A204.1 (cell line): Measurements from ENCODE around the gene RFX2.
"Not testable (repeated sequence)": the region's sequence is repeated elsewhere in the genome, so short reads cannot be mapped to it uniquely, and the experiment has no call there.

Experiments
- FAIRE-seq: peaks from 2 replicates; lab custom pipeline; 2012; peaks lifted over from hg19 to GRCh38; lab: Jason Lieb, UNC

RFX2 gene

DNA sequence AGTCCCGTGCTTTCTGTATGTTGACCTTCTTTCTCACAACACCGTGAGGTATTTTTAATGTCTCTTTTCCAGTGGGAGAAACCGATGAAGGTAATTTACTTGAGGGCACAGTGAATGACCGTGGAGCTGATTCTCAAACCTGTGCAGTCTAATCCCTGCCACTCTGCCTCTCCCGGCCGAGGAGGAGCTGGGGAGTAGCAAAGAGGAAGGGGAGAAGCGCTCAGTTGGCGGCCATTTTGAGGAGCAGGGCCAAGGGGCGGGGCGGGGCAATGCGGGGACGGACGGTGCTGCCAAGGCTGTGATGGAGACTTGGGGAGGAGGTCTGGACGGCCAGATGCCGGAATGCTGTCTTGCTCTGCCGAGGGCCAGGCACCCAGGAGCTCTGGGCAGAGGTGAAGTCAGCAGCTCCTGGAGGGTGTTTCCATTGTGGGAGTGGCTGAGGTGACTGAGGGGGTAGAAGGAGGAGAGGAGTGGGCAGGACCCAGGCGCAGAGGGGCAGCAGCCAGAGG, 120.0 kb downstream of the RFX2 start:
- no peak for FAIRE-seq

DNA sequence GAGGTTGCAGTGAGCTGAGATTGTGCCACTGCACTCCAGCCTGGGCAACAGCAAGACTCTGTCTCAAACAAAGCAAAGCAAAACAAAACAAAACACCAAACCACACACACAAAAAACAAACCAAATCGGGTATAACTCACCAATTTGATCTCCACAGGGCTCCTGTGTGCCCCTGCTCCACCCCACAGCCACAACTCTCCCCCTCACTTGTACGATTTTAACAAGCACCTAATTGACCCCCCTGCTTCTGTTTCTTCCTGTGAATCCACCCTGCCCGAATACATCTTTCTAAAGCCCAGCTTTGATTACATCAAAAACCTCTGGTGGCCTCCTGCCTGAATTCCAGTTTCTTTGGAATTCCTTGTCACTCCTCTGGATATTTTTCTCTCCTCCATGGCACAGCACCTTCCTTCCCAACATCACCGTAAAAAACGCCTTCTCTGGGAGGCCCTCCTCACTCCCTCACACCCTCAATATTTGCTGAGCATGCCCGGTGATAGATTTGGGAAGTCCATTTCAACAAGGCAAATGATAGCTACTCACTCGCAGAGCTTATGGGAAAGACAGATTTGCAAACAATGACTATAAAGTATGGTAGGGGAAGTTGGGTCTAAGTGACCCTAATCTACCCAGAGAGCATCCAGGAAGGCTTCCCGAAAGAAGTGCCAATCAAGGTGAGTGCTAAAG, 120.8 kb downstream of the RFX2 start:
- FAIRE-seq: no peak

- no peak for FAIRE-seq
Observed at GRCh38 chr19:5988517-5989387, 121.5 kb downstream of the RFX2 start.

- peak; percentile 79 for FAIRE-seq
Observed at GRCh38 chr19:5987077-5987818, 123.1 kb downstream of the RFX2 start.

DNA sequence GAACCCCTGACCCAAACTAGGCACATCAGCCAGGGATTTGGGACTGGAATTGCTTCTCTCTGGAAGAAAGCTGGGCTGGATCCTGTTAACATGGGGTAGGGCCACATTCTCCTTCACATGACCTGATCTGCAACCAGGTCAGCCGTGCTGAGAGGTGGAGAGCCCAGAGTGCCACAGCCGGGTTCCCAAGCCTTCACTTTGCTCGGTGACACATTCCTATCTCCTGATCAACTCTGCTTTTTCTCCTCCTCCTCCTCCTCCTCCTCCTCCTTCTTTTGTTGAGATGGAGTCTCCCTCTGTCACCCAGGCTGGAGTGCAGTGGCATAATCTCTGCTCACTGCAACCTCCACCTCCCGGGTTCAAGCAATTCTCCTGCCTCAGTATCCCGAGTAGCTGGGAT, 124.5 kb downstream of the RFX2 start:
- not testable (repeated sequence) for FAIRE-seq

- no peak for FAIRE-seq
Observed at GRCh38 chr19:5985098-5985783, 125.1 kb downstream of the RFX2 start.

GRCh38 chr19:5984600-5984999, 125.7 kb downstream of the RFX2 start:
- no peak for FAIRE-seq

GRCh38 chr19:5983367-5983955, 126.8 kb downstream of the RFX2 start:
- no peak for FAIRE-seq

DNA sequence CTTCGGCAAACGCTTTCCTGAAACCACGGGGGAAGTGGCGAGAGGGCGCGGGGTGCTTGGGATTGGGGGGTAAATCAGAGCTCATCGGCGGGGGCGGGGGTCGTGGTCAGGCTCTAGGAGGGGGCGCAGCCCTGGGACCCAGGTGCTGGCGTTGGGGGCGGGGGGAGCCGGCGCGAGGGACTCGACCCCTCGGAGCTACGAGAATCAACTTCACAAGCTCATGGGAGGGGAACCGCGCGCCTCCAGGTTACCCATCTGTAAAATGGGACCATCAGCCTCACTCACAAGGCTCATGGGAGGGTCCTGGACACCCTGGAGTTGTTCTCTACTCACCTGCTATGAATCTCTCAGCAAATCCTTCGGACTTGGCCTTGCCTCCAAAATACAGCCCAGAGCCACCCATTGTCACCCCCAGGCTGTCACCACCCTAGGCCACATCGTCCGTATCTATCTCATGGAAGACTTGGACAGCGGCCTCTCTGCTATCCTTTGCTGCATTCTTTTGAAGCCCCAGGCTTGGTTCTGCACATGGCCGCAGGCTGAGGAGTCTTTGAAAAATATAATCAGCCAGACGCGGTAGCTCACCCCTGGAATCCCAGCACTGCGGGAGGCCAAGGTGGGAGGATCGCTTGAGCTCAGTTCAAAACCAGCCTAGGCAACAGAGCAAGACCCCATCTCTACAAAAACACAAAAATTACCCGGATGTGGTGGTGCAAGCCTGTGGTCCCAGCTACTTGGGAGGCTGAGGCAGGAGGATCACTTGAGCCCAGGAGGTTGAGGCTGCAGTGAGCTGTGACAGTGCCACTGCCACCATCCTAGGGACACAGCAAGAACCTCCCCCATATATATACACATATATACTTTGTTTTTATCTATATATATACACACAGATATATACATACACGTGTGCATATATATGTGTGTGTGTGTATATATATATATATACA, 131.4 kb downstream of the RFX2 start:
- no peak for FAIRE-seq

DNA sequence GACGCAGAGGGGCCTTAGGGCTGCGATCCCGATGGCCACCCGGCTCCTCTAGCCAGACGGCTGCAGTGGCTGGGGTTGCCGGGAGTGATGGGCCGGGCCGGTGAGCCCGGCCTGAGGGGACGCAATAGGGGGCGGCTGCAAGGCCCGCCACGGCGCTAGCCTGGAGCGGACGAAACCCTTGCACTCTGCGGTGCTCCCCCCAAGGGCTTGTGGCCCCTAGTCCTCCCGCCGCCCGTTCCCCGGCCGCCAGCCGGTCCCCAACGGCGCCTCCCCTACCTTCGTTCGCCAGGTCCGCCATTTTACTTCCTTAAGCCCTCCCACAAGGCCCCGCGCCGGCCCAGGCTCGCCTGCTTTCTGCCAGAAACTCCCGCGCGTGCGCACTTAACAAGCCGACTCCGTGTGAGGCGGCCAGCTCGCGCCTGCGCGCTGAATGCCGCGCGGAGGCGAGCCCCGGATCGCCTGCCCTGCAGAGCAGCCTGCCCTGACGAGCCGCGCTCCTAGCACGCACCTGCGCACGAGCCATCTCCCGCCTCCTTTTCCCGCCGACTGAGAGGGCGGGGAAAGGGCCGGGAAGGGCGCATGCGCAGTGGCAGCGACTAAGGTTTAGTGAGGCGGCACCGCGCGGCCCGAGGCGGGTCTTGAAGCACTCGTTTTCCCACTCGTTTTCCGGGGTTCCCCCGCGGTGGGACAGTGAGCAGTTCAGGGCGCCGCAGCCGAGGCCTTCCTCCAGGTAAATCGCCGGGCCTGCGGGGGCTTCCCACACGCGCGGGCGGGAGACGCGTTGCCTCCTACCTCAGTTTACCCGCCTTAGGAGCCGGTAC, 132.3 kb downstream of the RFX2 start, which contains the start of gene RANBP3:
Gene RANBP3, minus strand, starts transcription at position 356 of the 821 bp plus-strand sequence. Its CDS starts 58 bp downstream, at position 298.
- FAIRE-seq: no peak

GRCh38 chr19:5977222-5977784, 133.0 kb downstream of the RFX2 start:
- FAIRE-seq: no peak

DNA sequence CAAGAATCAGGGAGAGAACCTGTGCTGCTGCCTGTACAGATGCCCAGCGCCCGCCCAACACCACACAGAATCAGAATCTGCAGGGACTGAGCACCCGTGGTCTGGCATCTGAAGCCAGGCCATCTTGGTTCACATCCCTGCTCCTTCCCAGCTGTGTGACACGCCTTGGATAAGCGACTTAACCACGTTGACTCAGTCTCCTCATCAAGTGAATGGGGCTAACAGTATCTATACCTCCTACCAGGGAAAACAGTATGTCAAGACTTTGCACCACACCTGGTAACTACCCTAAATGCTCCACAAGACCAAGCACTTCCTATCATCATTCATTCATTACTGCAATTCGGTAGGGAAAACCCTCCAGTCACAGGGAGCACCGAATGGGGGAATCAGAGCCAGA, 133.5 kb downstream of the RFX2 start:
- FAIRE-seq: no peak

- FAIRE-seq: no peak
Observed at GRCh38 chr19:5975388-5975728, 134.9 kb downstream of the RFX2 start.

DNA sequence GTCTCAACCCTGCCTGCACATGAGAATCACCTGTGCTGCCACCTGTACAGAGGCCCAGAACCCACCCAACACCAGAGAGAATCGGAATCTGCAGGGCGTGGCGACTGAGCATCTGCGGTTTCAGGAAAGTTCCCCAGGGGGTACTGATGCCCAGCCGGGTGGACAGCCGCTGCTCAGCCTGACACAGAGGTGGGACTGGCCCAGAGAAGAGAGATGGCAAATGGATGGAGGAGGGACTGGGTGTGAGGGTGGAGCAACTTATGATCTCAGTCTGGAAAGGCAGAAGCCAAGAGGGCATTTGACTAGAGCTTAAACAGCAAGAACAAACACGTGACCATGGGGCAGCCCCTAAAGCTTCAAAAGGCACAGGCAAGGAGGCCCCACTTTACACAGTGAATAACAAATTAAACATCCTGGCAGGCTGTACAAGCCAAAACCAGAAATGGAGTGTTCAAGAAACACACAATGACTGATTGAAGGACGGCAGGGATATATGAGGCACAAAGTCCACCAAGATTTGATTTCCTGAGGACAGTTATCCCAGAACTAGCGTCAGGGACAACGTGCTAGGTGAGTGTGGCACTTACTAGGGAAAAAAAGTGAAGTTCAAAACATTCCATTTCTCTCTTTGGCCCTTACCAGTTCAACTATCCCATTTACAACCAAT, 135.4 kb downstream of the RFX2 start:
- no peak for FAIRE-seq

GRCh38 chr19:5973867-5974635, 136.2 kb downstream of the RFX2 start:
- FAIRE-seq: no peak

DNA sequence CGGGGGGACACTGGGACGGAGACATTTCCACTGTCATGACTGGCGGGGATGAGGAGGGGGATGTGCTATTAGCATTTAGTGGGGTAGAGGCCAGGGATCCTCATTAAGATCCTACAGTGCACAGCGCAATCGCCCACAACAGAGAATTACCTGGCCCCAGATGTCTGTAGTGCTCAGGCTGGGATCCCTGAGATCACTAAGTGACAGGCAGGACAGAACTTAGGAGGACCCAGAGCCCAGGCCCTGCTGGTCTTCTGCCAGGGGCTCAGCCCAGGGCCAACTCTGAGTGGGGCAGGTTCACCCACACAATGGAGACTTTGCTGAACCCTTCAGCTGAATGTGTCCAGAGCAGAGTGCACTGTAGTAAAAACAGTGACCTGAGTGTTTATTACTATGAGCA, 136.9 kb downstream of the RFX2 start:
- no peak for FAIRE-seq

DNA sequence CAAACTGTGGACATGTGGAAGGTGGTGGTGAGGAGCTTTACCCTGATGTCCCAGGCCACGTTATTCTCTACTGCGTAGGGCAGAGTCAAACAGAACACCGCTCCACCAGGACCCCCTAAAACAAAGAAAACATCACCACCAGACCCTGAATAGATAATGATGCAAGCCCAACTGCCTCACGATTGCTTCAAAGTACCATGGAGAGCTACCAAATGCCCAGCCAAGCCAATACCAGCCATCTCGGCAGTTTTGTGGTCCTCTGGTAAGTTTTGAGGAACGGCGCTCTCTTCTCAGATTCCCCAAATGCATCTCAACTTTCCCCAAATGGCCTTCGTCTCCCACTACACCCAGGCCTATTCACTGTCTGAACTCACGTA, 138.0 kb downstream of the RFX2 start:
- FAIRE-seq: no peak
